ENCODE measurements around the gene CENPQ.

CENPQ gene

DNA sequence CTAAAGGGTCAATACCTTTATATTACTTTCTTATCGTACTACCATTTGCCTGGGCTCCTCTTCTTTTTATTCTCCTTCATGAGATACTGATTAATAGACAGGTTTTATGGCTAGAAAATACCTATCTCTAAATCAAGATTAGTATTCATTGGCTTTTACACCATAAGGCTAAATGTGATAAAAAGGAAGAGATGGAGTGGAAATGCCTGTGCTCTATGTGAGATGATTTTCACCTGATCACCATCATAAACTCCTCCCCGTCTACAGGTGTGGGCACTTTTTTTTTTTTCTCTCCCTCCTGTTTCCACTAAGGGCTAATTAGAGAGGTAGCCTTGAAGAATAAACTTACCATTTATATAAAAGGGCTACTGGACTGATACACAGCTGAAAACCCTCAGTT lies 36.5 kb downstream of the CENPQ start, which contains the start of gene GLYATL3:
GLYATL3 (plus strand) TSS at position 301 of the 400 bp plus-strand sequence. CDS start 12,068 bp downstream, outside the sequence.
- no peak for DNase-seq (ENCODE audit: low read depth in 1 of 2, low spot score in 1 of 2)

DNA sequence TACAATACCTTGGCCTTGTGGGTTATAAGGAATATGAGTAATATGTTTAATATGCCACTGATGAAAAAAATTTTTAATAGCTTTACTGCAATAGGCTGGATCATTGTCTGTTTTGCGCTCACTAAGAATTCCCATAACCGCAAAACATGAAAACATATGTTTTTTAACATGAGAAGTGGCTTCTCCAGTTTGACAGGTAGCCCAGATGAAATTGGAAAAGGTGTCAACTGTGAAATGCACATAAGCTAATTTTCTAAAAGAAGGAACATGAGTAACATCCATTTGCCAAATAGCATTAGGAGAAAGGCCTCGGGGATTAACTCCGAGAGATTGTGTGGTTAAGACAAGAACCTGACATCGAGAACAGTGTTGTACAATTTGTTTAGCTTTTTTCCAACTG lies 41.5 kb downstream of the CENPQ start:
- DNase-seq (ENCODE audit: low read depth in 1 of 2, low spot score in 1 of 2): no peak

DNA sequence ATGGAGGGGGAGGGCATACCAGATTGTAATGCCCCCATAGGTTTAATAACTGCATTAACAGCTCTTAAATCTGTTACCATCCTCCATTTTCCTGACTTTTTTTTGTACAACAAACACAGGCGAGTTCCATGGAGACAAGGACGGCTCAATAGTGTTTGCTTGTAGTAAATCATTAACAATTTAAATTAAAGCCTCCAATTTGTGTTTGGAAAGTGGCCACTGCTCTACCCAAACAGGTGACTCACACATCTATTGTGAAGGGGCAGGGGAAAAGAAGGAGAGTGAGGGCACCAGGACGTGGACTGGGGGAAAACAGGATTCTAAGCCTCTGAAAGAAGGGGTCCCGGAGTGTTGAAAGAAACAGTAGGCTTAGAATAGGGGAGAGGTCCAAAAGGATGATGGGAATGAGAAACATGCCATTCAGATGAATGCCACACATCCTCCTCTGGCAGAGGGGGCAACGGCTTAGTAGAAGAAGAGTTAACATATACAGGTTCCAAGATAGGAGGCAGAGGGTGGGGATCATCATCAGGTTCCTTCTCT lies 43.5 kb downstream of the CENPQ start:
- no peak for DNase-seq (ENCODE audit: low read depth in 1 of 2, low spot score in 1 of 2)

DNA sequence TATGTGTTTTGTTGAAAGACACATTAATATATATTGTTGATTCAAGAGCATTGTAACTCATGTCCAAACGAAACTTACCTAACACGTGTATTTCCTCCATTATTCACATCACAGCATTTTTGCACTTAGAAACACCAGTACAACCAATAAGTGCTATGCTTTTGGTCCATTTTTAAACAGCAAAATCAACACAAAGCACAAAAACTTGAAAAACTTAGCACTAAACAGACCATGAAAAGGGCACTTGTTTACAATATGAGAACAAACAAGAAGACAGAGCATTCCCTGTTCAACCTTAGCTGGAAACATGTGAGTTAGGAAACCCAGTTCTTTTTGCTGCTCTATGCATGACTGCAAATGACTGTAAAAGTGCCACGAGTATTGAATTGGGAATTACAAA lies 46.2 kb downstream of the CENPQ start:
- no peak for DNase-seq (ENCODE audit: low read depth in 1 of 2, low spot score in 1 of 2)

DNA sequence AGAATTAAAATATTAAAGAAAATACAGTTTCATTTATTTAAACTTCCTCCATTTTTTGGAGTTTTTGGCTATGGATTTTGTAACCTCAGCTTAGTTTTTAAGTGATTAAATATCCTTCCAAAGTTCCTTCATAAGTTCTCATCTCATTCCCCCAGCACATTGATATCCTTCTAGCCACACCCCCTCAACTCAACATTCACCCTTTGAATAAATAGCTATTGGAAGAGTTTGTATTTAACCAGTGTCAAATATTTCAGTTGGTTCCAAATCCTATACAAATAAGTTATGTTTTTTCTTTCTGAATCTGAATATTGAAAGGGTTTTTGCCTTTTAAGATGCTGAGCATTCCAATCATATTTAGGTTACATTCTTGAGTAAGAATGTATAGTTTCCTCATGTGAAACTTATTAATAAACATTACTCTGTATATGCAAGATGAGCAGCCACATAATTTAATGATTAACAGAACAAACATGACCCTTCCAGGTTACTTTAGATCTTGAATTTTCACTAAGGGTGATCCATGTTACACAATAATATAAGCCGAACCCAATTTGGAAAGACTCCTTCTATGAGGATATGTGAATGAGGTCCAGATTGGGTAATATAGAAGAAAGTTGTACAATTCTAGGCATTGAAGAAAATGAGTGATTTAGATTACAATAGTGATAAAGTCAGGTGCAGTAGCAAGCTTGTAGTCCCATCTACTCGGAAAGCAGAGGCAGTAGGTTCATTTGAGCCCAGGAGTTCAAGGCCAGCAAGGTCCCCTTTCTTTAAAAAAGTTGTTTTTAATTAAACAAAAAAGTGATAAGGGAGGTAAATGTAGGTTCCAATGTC lies 50.2 kb downstream of the CENPQ start:
- no peak for DNase-seq (ENCODE audit: low read depth in 1 of 2, low spot score in 1 of 2)

DNA sequence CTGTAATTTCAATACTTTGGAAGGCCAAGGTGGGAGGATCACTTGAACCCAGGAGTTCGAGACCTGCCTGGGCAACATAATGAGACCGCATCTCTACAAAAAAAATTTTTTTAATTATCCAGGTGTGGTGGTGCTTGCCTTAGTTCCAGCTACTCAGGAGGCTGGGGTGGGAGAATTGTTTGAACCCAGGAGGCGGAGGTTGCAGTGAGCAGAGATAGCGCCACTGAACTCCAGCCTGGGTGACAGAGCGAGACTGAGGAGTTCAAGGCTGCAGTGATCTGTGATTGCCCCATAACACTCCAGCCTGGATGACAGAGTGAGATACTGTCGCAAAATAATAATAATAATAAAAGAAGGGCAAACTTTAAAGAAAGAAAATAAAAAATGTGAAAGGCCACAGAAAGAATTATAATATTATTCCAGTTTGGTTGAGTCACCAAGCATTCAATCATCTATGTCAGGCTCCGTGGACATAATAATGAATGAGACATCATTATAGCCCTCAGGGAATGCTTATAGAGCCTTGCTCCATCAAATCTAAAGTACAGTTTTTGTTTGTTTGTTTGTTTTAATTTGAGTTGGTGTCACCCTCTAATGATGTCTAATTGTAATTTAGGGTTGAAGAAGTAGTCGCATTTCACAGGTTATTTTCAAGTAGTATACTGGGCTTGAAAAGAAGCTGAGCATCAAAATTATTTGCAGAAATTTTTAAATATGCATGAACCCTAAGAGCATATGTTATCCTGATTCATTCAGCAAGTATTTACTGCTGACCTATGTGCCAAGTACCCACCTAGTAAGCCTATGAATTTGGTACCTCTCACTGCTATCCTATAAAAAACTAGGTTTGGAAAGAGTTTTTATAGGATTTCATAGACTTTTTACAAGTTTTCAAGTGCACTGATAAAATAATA lies 51.7 kb downstream of the CENPQ start:
- no peak for DNase-seq (ENCODE audit: low read depth in 1 of 2, low spot score in 1 of 2)

DNA sequence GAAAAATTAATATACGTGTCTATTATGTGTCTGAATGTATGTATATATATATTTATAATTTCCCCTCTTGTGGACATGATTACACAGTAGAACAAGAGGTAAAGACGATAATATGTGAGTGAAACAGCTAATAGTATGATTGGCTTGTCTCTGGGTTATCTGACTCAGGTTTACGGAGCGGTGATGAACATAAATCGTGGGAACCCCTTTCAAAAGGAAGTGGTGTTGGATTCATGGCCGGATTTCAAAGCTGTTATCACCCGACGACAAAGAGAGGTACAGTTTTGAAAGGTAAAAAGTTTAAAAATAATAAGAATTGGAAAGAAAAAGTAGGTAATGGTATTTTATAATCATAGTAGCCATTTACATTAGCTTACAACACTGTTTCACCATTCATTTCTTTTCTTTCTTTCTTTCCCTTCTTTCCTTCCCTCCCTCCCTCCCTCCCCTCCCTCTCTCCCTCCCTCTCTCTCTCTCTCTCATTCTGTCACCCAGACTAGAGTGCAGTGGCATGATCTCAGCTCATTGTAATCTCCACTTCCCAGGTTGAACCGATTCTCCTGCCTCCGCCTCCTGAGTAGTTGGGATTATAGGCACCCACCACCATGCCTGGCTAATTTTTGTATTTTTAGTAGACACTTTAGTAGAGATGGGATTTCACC lies 52.4 kb downstream of the CENPQ start:
- no peak for DNase-seq (ENCODE audit: low read depth in 1 of 2, low spot score in 1 of 2)

DNA sequence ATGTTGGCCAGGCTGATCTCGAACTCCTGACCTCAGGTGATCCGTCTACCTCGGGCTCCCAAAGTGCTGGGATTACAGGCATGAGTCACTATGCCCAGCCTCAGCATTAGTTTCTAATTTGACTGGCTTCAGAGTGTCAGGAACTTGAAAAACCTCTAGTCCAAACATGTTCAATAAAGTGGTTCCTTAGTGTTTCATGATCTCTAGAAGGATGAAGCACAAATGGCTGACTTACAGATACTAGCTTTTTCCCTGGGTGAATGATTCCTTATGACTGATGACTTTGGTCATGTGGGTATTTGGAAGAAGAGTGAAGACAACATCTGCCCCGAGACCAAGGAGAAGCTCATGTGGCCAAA lies 53.0 kb downstream of the CENPQ start:
- no peak for DNase-seq (ENCODE audit: low read depth in 1 of 2, low spot score in 1 of 2)

DNA sequence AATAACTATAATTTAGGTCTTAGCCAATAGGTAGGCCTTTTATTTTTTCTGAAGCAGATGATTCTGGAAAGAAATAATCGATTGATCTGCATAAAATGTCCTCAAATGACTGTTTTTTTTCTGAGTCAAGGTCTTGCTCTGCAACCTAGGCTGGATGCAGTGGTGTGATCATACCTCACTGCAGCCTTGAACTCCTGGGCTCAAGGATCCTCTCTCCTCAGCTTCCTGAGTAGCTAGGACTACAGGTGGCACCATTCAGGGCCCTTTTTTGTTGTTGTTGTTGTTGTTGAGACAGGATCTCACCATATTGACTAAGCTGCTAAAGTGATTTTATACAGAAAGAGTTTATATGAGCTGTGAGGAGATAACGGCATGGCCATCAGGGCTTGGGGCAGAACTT lies 54.7 kb downstream of the CENPQ start:
- no peak for DNase-seq (ENCODE audit: low read depth in 1 of 2, low spot score in 1 of 2)

DNA sequence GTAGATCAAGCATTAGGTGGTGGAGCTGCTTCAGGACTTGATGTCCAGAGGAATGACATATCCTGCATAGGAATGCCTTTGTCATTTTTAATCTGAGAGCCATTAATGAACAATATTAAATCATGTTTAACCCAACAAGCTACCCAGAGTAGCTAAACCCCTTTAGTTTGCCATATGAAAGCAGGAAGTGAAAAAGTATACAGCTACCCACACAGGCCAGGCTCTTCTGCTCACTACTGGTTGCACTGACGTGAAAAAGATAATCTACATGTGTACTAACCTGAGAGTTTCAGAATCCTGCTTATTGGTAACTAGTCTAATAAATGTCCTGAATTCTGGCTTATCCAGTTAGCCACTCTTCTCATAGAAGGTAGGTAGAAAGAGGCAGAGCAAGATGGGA lies 56.5 kb downstream of the CENPQ start:
- no peak for DNase-seq (ENCODE audit: low read depth in 1 of 2, low spot score in 1 of 2)

DNA sequence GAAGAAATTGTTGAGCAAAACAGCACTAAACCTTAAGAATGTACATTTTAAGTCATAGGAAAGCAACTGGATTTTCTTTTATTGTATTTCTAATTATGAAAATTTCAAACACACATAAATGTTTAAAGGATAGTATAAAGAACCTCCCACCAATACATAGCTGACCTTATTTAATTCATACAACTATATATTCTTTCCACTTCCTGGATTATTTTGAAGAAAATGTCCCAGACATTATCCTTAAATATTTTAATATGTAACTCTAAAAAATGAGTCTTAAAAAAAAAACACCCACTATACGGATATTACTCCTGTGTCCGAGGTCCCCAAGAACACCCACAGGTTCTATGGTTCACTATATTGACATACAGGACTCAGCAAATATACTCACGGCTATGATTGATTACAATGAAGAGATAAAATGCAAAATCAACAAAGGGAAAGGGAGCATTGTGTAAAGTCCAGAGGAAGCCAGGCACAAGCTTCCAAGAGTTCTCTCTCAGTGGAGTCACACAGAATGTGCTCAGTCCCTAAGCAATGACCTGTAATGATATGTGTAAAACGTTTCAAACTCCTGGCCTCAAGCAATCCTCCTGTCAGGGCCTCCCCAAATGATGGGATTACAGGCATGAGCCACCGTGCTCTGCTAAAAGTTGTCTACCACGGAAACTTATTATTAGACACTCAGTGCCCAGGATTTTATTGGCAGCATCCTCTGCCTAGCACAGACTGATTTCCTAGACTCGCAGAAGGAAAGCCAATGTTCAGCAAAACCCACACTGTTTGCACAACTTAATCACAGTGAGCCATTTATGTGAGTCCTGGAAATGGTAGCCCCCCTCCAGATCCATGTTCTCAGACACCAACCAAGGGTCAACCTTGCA lies 59.8 kb downstream of the CENPQ start:
- no peak for DNase-seq (ENCODE audit: low read depth in 1 of 2, low spot score in 1 of 2)

DNA sequence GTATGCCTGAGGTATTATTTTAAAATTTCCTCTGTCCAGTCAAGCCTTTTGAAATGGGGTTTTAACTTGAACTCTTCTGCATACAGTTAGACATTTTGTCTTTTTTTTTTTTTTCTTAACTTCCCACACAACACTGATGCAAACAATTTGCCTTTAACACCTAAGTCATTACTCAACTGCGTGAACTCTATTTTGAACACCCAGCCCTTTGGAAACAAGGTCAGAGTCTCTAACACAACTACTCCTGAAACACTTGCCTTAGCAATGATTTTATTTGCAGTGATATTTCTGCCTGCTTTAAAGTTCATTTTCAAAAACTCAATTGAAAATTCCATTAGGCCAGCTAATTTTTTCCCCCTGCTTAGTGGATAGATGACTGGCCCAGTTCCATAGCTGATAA lies 60.7 kb downstream of the CENPQ start:
- DNase-seq (ENCODE audit: low read depth in 1 of 2, low spot score in 1 of 2): no peak

DNA sequence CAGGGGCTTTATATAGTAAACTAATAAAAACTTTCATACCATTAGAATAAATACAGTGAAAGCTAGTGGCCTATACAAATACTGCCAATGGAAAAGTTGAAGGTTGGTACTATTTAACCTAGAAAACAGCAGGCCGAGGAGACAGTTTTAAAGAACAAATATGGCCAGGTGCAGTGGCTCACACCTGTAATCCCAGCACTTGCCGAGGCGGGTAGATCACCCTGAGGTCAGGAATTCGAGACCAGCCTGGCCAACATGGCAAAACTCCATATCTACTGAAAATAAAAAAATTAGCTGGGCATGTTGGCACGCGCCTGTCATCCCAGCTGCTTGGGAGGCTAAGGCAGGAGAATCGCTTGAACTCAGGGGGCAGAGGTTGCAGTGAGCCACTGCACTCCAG lies 61.4 kb downstream of the CENPQ start:
- no peak for DNase-seq (ENCODE audit: low read depth in 1 of 2, low spot score in 1 of 2)

DNA sequence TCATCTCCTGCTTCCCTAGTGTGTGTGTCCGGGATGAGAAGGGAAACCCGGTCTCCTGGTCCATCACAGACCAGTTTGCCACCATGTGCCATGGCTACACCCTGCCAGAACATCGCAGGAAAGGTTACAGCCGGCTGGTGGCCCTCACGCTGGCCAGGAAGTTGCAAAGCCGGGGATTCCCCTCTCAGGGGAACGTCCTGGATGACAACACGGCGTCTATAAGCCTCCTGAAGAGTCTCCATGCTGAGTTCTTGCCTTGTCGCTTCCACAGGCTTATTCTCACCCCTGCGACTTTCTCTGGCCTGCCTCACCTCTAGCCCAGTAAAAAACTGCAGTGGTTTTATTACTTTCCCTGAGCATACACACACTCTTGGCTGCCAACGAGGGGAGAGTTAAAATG lies 63.4 kb downstream of the CENPQ start:
- DNase-seq (ENCODE audit: low read depth in 1 of 2, low spot score in 1 of 2): no peak

DNA sequence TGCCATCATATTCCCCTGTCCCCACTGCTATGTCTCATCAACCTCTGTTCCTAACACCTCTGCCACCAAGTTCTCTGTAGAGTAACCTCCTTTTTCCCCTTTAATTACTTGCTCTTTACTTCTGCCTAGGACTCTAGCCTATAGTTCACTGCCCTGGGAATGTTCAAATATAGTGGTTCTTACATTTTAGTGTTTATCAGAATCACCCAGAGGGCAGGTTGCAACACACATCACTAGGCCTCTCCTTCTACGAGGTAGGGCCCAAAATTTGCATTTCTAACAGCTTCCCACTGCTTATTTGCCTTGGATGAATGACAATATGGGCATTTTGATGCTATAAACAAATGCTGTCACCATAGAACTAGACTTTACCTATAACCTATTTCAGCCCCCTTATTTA lies 64.2 kb downstream of the CENPQ start:
- DNase-seq (ENCODE audit: low read depth in 1 of 2, low spot score in 1 of 2): no peak

DNA sequence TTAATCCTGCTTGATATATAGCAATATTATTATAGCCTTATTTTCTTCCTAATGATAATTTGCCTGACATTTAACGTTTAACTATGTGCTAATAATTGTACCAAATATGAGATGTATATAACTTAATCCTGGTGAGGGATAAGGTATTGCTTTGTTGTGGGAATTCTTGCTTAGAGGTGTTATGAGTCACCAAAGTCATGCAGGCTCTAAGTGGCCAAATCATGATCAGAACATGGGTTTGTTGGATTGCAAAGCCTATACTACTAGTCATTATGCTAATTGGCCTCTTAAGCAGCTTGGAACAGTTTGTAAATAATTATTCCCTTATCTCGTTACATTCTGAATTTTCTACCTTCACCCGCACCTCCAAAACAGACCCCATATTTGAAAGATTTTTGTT lies 65.4 kb downstream of the CENPQ start:
- DNase-seq (ENCODE audit: low read depth in 1 of 2, low spot score in 1 of 2): no peak

DNA sequence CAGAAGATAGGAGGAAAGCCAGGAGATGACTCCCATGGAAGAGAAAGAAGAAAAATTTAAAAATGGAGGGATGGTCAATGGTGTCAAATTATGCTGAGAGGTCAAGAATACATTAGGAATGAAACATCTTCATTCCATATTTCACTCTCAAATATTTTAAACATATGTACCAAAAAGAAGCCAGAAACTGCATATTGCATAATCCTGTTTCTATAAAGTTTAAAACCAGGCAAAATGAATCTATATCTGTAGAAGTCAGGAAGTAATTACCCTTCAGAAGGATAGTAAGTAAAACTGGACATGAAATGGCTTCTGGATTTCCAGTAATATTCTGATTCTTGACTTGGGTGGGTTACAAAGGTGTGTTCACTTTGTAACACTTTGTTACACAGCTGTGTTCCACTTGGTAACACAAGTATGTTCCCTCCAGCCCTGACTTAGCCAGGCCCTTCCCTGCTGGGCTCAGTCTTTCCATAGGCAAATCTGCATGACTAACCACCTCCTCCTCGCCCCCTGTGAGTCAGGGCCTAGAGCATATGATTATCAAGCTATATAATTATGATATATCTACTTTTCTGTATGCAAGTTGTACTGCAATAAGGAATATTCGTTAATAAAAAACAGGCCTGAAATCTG lies 67.1 kb downstream of the CENPQ start:
- no peak for DNase-seq (ENCODE audit: low read depth in 1 of 2, low spot score in 1 of 2)

DNA sequence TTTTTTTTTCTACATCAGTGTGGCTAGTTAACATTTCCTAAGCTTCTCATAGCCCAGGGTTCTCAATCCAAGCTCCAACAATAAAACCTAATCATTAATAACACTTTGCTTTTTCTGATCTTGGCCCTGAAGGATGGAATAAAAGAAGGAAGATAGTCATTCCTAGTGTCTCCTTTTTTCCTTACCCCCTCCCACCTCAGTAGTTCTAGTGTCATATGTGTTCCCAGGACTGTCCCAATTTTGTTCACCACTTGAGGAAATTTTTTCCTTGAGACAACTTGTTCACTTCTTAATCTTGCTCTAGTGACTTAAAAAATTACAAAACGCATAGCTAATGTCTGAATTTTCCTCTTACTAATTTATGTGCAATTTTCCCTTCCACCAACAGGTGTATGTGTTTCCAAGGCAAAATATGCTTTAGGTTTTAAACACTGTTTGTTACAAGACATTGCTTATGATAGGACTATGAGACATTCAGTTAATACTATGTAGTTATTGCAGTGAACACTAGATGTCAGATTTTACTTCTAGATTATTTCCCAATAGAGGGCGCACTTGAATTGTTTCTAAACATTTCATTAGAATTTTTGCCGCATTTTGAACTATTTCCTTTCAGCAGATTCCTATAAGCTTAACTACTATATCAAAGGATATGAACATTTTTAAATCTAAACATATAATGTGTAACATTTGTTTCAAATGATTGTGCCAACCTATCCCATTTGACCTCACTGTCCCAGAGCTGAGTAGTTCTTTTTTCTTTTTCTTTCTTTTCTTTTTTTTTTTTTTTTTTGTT lies 68.8 kb downstream of the CENPQ start:
- no peak for DNase-seq (ENCODE audit: low read depth in 1 of 2, low spot score in 1 of 2)

DNA sequence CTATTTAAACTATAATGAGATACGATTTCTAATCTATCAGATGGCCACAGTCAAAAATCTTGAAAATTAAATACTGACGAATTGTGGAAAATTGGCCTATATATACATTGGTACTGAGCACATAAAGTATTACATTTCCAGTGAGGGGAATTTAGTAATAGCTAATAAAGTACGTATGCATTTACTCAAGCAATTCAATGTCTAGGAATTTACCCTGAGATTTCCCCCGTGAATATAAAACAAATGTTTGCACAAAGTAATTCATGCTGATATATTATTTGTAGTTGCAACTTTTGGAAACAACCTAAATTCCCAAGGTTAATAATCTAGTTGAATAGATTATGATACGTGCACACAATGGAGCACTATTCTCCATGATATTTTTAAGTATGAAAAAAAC lies 72.6 kb downstream of the CENPQ start:
- DNase-seq (ENCODE audit: low read depth in 1 of 2, low spot score in 1 of 2): no peak

Measured in activated T-helper 1 cell treated with anti-CD3 and anti-CD28 coated beads, Interleukin-2, amount 50 U/mL, for 16 hours (primary cell).